Glomerular visceral epithelial cell (primary cell): ENCODE measurements around the gene PRXL2A.
"Not testable (repeated sequence)": the region's sequence is repeated elsewhere in the genome, so short reads cannot be mapped to it uniquely, and the experiment has no call there.

Experiments used
- DNase-seq: peaks from one replicate; pipeline ENCODE4 v3.0.0-alpha.2; 2016; ENCODE audit errors: extremely low spot score

PRXL2A gene

GRCh38 chr10:80408242-80409101, at the start of gene PRXL2A:
Gene PRXL2A, plus strand, starts transcription at chr10:80408551. Its CDS starts 11,917 bp downstream, at chr10:80420468.
- peak; percentile 41 for DNase-seq

GRCh38 chr10:80358925-80359324, 49.4 kb upstream of the PRXL2A start:
- not testable (repeated sequence) for DNase-seq

GRCh38 chr10:80359644-80360043, 48.7 kb upstream of the PRXL2A start:
- no peak for DNase-seq

DNA sequence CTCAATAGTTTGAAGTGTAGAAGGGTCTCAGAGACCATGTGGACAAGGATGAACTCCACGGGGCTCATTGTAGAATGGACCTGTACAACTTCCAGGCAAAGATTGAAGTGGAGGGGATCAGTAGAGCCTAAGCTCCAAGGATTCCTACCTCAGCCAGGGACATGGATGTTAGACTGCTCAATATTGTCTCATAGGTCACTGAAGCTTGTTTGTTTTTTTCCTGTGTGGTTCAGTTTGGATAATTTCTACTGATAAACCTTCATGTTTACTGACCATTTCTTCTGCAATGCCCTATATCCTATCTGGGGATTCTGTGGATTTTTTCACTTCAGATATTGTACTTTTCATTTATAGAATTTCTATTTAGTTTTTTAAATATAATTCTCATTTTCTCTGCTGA, 42.8 kb upstream of the PRXL2A start:
- DNase-seq = no peak

DNA sequence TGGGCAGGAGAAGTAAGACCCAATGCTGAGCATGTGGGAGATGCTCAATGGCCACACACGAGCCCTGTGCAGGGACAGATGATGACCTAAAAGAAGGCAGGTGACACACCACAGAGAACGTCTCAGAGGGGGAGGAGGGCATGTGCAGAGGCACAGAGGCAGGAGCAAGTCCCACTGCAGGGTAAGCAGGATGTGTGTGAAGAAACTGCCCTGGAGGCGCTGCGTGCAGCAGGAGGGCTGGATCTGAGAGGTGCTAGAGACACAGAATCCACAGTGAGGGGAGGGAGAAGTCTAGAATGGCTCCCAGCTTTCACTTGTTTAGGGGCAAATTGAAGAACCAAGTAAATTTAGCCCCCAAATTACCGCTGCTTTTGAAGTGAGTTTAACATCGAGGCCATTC, 36.9 kb upstream of the PRXL2A start:
- DNase-seq = no peak

- DNase-seq = no peak
These were observed 35.7 kb upstream of the PRXL2A start for GRCh38 chr10:80372675-80373074.

DNA sequence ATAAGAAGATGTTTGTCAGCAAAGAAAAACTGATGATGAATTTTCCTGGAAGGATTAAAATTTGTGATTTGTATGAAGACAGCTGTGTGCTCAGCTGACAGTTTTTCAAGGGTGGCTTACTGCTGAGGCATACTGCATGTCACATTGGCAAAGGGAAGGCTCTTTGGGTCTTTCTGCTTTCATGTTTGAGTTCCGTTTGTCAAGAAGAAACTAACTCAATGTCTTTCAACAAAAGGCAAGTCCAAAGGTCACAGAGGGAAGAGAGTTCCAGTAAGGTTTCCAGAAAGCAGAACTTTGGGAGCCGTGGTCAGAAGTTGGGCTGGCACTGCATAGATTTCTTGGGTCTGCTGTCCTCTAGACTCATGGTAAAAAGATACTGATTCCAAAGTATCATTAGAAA, 34.8 kb upstream of the PRXL2A start:
- DNase-seq = no peak

DNA sequence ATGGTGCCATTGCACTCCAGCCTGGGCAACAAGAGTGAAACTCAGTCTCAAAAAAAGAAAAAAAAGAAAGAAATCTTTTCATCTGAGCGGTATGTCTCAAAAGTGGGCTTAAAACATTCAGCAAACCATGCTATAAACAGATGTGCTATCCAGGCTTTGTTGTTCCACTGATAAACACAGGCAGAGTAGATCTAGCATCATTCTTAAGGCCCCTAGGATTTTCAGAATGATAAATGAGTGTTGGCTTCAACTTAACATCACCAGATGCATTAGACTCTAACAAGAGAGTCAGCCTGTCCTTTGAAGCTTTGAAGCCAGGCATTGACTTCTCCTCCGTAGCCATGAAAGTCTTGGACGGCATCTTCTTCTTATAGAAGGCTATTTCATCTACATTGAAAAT, 28.6 kb upstream of the PRXL2A start:
- DNase-seq = no peak

DNA sequence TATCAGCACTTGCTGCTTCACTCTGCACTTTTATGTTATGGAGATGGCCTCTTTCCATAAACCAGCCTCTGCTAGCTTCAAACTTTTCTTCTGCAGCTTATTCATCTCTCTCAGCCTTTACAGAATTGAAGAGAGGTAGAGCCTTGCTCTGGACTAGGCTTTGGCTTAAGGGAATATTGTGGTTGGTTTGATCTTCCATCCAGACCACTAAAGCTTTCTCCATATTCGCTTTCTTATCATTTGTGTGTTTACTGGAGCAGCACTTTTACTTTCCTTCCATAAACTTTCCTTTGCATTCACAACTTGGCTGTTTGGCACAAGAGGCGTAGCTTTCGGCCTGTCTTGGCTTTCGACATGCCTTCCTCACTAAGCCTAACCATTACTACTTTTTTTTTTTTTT, 28.2 kb upstream of the PRXL2A start:
- DNase-seq = no peak

DNA sequence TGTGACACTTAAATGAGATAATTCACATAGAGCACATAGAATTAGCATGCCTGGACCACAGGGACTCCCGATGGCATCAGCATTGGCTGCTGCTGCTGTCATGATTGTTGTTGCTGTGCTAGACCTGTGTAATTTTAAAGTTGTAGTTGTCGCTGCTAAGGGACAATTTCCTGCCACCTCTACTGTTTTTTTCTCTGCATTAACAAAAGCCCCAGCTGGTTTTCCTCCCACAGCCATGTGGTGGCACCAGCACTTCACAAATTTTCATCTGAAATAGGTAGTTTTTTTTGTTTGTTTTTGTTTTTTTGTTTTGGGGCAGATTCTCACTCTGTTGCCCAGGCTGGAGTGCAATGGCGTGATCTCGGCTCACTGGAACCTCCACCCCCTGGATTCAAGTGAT, 25.4 kb upstream of the PRXL2A start:
- peak; percentile 21 for DNase-seq

DNA sequence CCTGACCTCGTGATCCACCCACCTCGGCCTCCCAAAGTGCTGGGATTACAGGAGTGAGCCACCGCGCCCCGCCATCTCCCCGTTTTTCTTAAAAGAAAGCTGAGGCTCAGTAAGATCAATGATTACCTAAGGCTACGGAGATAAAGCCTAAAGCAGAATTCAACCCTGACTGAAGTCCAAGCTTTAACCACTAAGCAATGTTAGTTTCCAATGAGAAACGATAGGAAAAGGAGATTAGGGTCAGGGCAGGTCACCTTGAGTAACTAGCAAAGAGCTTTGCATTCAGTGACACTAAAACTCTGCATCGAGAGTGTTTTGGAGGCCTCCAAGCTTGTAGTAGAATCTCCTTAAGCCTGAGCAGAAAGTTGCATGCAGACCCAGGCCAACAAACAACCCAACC, 17.6 kb upstream of the PRXL2A start:
- no peak for DNase-seq

GRCh38 chr10:80392250-80392649, 16.1 kb upstream of the PRXL2A start:
- no peak for DNase-seq

- DNase-seq = no peak
These were observed 13.9 kb upstream of the PRXL2A start for GRCh38 chr10:80394358-80394916.

DNA sequence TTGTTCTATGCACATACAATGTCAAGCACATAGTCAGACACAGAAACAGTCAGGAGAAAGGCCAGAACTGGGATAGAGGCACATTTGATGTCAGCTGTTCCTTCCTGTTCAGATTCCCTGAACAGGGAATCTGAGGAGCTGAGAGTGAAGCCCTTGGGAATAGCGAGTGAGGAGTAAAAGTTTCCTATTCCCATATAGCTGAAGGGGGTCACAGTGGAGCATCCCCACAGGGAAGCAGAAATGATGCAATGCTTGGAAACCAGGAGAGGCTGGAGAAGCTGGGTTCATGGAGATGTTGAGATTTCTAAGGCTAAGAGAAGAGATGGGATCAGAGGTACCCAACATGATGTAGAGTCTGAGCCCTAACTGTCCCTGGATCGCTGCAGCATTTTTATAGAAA, 11.3 kb upstream of the PRXL2A start:
- DNase-seq = no peak

DNA sequence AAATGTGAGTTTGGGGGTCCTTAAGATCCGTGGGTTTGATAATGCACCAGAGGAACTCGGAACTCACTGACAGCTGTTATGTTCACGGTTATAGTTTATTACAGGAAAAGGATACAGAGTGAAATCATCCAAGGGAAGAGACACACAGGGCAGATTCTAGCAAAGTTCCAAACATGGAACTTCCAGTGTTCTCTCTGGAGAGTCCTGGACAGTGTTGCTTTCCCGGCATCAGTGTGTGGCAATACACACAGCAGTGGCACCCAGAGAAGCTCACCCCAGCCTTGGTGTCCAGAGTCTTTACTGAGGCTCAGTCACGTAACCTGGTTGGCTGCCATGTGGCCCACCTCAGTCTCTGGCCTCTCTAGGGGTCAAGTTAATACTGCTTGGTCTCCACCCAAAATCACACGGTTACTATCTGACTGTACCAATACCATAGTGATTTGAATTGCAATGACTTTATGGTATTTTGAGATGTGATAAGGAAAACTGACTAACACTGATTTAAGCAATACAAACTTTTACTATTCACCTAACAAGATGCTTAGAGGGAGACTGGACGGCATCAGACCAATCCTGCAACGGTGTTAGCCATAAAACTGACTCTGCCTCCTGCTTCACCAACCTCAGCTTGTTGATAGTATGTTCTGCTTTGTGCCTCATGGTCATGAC, 8.1 kb upstream of the PRXL2A start:
- DNase-seq = no peak

DNA sequence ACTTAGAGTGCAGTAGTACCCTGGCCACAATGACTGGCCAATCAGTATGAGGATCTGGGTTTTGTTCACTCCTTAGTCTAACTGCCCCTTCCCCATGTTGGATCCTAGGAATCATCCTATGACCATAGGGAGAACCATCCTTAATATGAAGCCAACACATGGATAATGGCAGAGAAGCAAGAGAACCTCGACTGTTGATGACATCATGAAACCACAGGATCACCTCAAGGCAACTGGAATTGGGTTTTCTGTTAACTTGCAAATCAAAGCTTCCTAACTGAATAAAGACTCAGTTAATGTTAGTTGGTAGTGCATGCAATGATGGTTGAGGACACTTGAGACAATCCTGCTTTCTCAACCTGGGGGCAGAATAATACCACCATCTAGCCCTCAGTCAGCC, 3.3 kb upstream of the PRXL2A start:
- DNase-seq = no peak

- DNase-seq = no peak
These were observed 2.7 kb upstream of the PRXL2A start for GRCh38 chr10:80405626-80406025.

- no peak for DNase-seq
These were observed 2.1 kb upstream of the PRXL2A start for GRCh38 chr10:80406204-80406603.

- DNase-seq = peak; percentile 40
These were observed 524 bp upstream of the PRXL2A start for GRCh38 chr10:80407812-80408241.

DNA sequence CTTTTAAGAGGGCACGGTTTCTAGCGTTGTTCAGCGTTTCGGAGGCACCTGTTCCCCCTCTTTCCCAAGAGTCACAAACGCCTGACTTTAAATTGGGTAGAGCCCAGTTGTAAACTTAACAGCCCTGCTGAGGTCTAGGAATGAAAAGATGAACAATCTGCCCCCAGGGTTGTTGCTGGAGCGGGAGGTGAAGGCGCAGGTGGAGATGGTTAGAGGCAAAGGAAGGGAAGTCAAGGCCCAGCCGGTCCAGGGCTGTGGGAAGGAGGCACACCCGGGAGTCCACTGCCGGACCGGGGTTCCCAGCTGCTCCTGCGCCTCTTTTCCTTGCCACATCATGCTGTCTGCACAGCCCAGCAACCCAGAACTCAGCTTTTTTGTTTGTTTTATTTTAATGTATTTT, 770 bp downstream of the PRXL2A start:
- no peak for DNase-seq

GRCh38 chr10:80410122-80410521, 1.8 kb downstream of the PRXL2A start:
- no peak for DNase-seq

GRCh38 chr10:80410578-80411145, 2.3 kb downstream of the PRXL2A start:
- no peak for DNase-seq

DNA sequence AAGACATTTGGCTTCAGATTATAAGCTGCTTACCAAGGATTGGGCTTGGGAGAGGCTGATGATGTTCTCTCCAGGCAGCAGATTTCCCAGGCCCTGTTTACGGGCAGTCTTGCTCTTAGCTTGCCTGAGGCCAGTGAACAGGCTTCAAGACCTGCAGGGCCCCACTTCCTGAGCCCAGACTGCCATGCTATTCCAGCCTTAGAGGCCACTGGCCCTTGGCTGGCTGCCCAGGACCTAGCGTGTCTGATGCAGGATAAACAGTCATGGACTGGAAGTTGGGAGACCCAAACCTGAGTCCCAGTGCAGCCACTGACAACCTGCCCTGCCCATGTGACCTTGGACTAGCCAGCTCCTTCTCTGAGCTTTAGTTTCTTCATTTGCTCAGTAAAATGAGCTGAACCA, 2.9 kb downstream of the PRXL2A start:
- DNase-seq = peak; percentile 40
